H9 (cell line): ENCODE measurements around the gene RABGAP1L. TPM values are rescaled to one million over a fixed set of nuclear protein-coding genes. Genes with fewer than 3 reads are reported as not detected.
"Not testable (repeated sequence)": the region's sequence is repeated elsewhere in the genome, so short reads cannot be mapped to it uniquely, and the experiment has no call there.

Experiments
- DNase-seq: peaks from one replicate; pipeline ENCODE4 v3.0.0-alpha.2; 2017
- H2AFZ ChIP-seq: one replicate; pipeline ENCODE4 v1.6.1; 2013; ENCODE audit warnings: mild to moderate bottlenecking, low read length, control low read depth, moderate library complexity
- H2AK5ac ChIP-seq: 2 replicates; pipeline ENCODE4 v1.6.1; 2013; ENCODE audit warnings: low read length, control low read depth, mixed read lengths; ENCODE audit not compliant: insufficient read length
- H2BK120ac ChIP-seq: one replicate; pipeline ENCODE4 v1.6.1; 2013; ENCODE audit warnings: low read depth, mild to moderate bottlenecking, low read length, control low read depth, inconsistent platforms; ENCODE audit not compliant: poor library complexity, severe bottlenecking
- H2BK12ac ChIP-seq: 2 replicates; pipeline ENCODE4 v1.6.1; 2013; ENCODE audit warnings: low read length, control low read depth, mixed read lengths, low read depth; ENCODE audit not compliant: insufficient read length
- H2BK15ac ChIP-seq: 2 replicates; pipeline ENCODE4 v1.6.1; 2013; ENCODE audit warnings: low read depth, low read length, control low read depth
- H2BK20ac ChIP-seq: one replicate; pipeline ENCODE4 v1.6.1; 2013; ENCODE audit warnings: low read depth, mild to moderate bottlenecking, low read length, control low read depth, inconsistent platforms; ENCODE audit not compliant: poor library complexity, severe bottlenecking
- H2BK5ac ChIP-seq: 2 replicates; pipeline ENCODE4 v1.6.1; 2013; ENCODE audit warnings: low read length, control low read depth, mixed read lengths; ENCODE audit not compliant: insufficient read length
- H3K14ac ChIP-seq: 2 replicates; pipeline ENCODE4 v1.6.1; 2013; ENCODE audit warnings: low read length, control low read depth; ENCODE audit not compliant: insufficient read depth
- H3K18ac ChIP-seq: 2 replicates; pipeline ENCODE4 v1.6.1; 2013; ENCODE audit warnings: low read depth, mild to moderate bottlenecking, mixed read lengths, low read length, control low read depth; ENCODE audit not compliant: insufficient read length
- H3K23ac ChIP-seq: 2 replicates; pipeline ENCODE4 v1.6.1; 2013; ENCODE audit warnings: low read length, control low read depth, mixed read lengths, low read depth; ENCODE audit not compliant: insufficient read length
- H3K23me2 ChIP-seq: 2 replicates; pipeline ENCODE4 v1.6.1; 2013; ENCODE audit warnings: low read depth, mild to moderate bottlenecking, mixed read lengths, low read length, control low read depth; ENCODE audit not compliant: insufficient read length, poor library complexity, severe bottlenecking
- H3K27ac ChIP-seq: 2 replicates; pipeline ENCODE4 v1.5.1; 2013; ENCODE audit warnings: low read length, control low read depth, mixed read lengths, low read depth; ENCODE audit not compliant: insufficient read length
- H3K27me3 ChIP-seq: 2 replicates; pipeline ENCODE4 v1.6.1; 2013; ENCODE audit warnings: low read length, control low read depth, inconsistent platforms; ENCODE audit not compliant: insufficient read depth
- H3K4ac ChIP-seq: 2 replicates; pipeline ENCODE4 v1.6.1; 2013; ENCODE audit warnings: low read depth, mild to moderate bottlenecking, control low read depth, inconsistent platforms, low read length, moderate library complexity
- H3K4me1 ChIP-seq: 2 replicates; pipeline ENCODE4 v1.6.1; 2013; ENCODE audit warnings: low read length, control low read depth, inconsistent platforms; ENCODE audit not compliant: insufficient read depth
- H3K4me2 ChIP-seq: 2 replicates; pipeline ENCODE4 v1.6.1; 2013; ENCODE audit warnings: low read length, control low read depth, mixed read lengths; ENCODE audit not compliant: insufficient read length, insufficient read depth
- H3K56ac ChIP-seq: 2 replicates; pipeline ENCODE4 v1.6.1; 2013; ENCODE audit warnings: low read depth, mild to moderate bottlenecking, mixed read lengths, low read length, control low read depth; ENCODE audit not compliant: insufficient read length
- H3K79me1 ChIP-seq: 2 replicates; pipeline ENCODE4 v1.6.1; 2013; ENCODE audit warnings: low read depth, mild to moderate bottlenecking, moderate library complexity, low read length, control low read depth, inconsistent platforms; ENCODE audit not compliant: insufficient read depth, poor library complexity, severe bottlenecking
- H3K79me2 ChIP-seq: 2 replicates; pipeline ENCODE4 v1.6.1; 2013; ENCODE audit warnings: low read length, control low read depth, inconsistent platforms; ENCODE audit not compliant: insufficient read depth
- H3K9ac ChIP-seq: 2 replicates; pipeline ENCODE4 v1.6.1; 2013; ENCODE audit warnings: low read length, control low read depth, mixed read lengths; ENCODE audit not compliant: insufficient read length; ENCODE audit errors: extremely low read depth
- H3K9me3 ChIP-seq: one replicate; pipeline ENCODE4 v1.6.1; 2013; ENCODE audit warnings: low read depth, low read length, inconsistent platforms; ENCODE audit not compliant: control insufficient read depth
- H3T11ph ChIP-seq: one replicate; pipeline ENCODE4 v1.6.1; 2013; ENCODE audit warnings: mild to moderate bottlenecking, low read length, control low read depth, inconsistent platforms
- H4K20me1 ChIP-seq: one replicate; pipeline ENCODE4 v1.6.1; 2013; ENCODE audit not compliant: control insufficient read depth, insufficient read length, insufficient read depth
- H4K5ac ChIP-seq: 2 replicates; pipeline ENCODE4 v1.6.1; 2013; ENCODE audit warnings: low read depth, mild to moderate bottlenecking, mixed read lengths, low read length, control low read depth; ENCODE audit not compliant: insufficient read length
- H4K8ac ChIP-seq: replicated peaks from 2 replicates; pipeline ENCODE4 v1.6.1; 2013; ENCODE audit warnings: low read length, control low read depth, mixed read lengths, low read depth; ENCODE audit not compliant: insufficient read length
- H4K91ac ChIP-seq: 2 replicates; pipeline ENCODE4 v1.6.1; 2013; ENCODE audit warnings: low read depth, mild to moderate bottlenecking, moderate library complexity, mixed read lengths, low read length, control low read depth; ENCODE audit not compliant: insufficient read length
- H3K27ac Mint-ChIP-seq, 3 experiments: 2 replicates in 2 of 3; 3 replicates in 1 of 3; pipeline ENCODE4 v1.8.0; 2020 to 2021; ENCODE audit warnings: mixed read lengths in 3 of 3, mild to moderate bottlenecking in 1 of 3, moderate library complexity in 1 of 3
- H3K27me3 Mint-ChIP-seq: 2 replicates; pipeline ENCODE4 v1.8.0; 2021; ENCODE audit warnings: low read depth, mild to moderate bottlenecking, moderate library complexity, mixed read lengths
- H3K36me3 Mint-ChIP-seq, 3 experiments: 2 replicates in 2 of 3; 3 replicates in 1 of 3; pipeline ENCODE4 v1.8.0; 2020 to 2021; ENCODE audit warnings: low read depth in 3 of 3, mixed read lengths in 3 of 3; ENCODE audit not compliant: insufficient read depth in 1 of 3
- H3K4me1 Mint-ChIP-seq, 2 experiments: 2 replicates each; pipeline ENCODE4 v1.8.0; 2020; ENCODE audit warnings: mixed read lengths in 2 of 2
- H3K4me3 Mint-ChIP-seq, 2 experiments: 2 replicates in 1 of 2; 3 replicates in 1 of 2; pipeline ENCODE4 v1.8.0; 2020 to 2021; ENCODE audit warnings: mild to moderate bottlenecking in 2 of 2, mixed read lengths in 2 of 2, moderate library complexity in 1 of 2
- H3K9me3 Mint-ChIP-seq, 2 experiments: 2 replicates in 1 of 2; 3 replicates in 1 of 2; pipeline ENCODE4 v1.8.0; 2020; ENCODE audit warnings: mild to moderate bottlenecking in 2 of 2, mixed read lengths in 2 of 2, moderate library complexity in 1 of 2
- WGBS: extraction: QIAGEN DNeasy Blood & Tissue Kit; methylation state at CpG from one replicate; pipeline ENCODE4 v1.1.7; 2013; ENCODE audit warnings: missing lambda C conversion rate, low lambda C conversion rate, mixed read lengths; ENCODE audit not compliant: insufficient read length; ENCODE audit errors: extremely low coverage; 5-methylcytosine and 5-hydroxymethylcytosine counted together
- total RNA-seq: library from RNA; stranded (reverse); gene quantifications from 2 replicates; pipeline ENCODE4 v1.2.1, GENCODE V29; 2021
- TF ChIP-seq, protein P1 (sequence below): fragments of 200-600 bp; sonication (generic); conservative IDR thresholded peaks from 3 replicates; pipeline ENCODE4 v1.8.0; 2021; ENCODE audit warnings: antibody characterized with exemption, mild to moderate bottlenecking

The RABGAP1L gene
- total RNA-seq, 1 experiment from 2014 or later, result 147 TPM

DNA sequence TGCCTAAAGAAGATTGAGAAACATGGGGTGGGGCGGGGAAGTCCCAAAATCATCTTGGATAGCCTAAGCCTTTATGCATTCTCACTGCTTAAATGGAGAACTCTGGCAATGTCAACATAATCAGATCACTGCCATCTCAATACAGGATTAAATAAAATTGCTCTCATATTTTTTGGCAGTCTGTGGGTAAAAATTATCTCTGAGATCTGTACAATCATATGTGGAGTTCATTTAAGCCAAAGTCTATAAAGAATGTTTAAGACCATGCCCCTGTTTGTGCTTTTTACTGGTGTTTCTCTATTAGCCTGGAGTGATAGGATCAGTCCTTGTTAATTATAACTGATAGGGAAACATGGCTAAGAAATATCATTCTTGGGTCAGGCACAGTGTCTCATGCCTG is 424.8 kb downstream of the RABGAP1L start:
- Mint-ChIP-seq H3K4me1 (no peaks in the 10 kb centered on the region), H3K27me3 (no peaks in the 10 kb centered on the region), H3K27ac (no peak overlapping the region), H3K4me3 (no peak overlapping the region), H3K9me3 (peaks cover 6 to 8% of the 10 kb centered on the region in 2 experiments), H3K36me3 (peaks cover 2 to 8% (median 7%) of the 10 kb centered on the region in 3 experiments; a peak in 5 of 7 replicates)
- Histone ChIP-seq H3K79me2 (no peaks in the 10 kb centered on the region), H2BK20ac (no peak overlapping the region), H2BK12ac (no peak overlapping the region), H3K9ac (no peak overlapping the region), H3K79me1 (no peaks in the 10 kb centered on the region), H3K4me2 (no peak overlapping the region), H3K23me2 (no peaks in the 10 kb centered on the region), H3K27me3 (no peaks in the 10 kb centered on the region), H3K18ac (no peak overlapping the region), H3K23ac (no peak overlapping the region), H3K4ac (no peak overlapping the region), H3K56ac (no peak overlapping the region), H3K4me1 (no peaks in the 10 kb centered on the region), H2BK5ac (no peak overlapping the region), H4K5ac (no peak overlapping the region), H3K27ac (no peak overlapping the region), H2BK120ac (no peak overlapping the region), H2BK15ac (no peak overlapping the region), H3K9me3 (no peaks in the 10 kb centered on the region), H2AFZ (no peak overlapping the region), H2AK5ac (no peak overlapping the region), H3K14ac (no peak overlapping the region), H3T11ph (no peak overlapping the region), H4K20me1 (no peaks in the 10 kb centered on the region), H4K91ac (no peak overlapping the region), H4K8ac (no peak overlapping the region)
- no peak for DNase-seq
- TF ChIP-seq, protein P1, sequence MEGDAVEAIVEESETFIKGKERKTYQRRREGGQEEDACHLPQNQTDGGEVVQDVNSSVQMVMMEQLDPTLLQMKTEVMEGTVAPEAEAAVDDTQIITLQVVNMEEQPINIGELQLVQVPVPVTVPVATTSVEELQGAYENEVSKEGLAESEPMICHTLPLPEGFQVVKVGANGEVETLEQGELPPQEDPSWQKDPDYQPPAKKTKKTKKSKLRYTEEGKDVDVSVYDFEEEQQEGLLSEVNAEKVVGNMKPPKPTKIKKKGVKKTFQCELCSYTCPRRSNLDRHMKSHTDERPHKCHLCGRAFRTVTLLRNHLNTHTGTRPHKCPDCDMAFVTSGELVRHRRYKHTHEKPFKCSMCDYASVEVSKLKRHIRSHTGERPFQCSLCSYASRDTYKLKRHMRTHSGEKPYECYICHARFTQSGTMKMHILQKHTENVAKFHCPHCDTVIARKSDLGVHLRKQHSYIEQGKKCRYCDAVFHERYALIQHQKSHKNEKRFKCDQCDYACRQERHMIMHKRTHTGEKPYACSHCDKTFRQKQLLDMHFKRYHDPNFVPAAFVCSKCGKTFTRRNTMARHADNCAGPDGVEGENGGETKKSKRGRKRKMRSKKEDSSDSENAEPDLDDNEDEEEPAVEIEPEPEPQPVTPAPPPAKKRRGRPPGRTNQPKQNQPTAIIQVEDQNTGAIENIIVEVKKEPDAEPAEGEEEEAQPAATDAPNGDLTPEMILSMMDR, result no peak
- WGBS, result no CpG with 5 or more reads among the region's 1 CpG

- H3K27ac Mint-ChIP-seq, H3K4me2 ChIP-seq, H3K23me2 ChIP-seq, H3K18ac ChIP-seq, H2AFZ ChIP-seq, H3K27me3 Mint-ChIP-seq, H2AK5ac ChIP-seq, H3K23ac ChIP-seq, DNase-seq, H3K9me3 ChIP-seq, H2BK15ac ChIP-seq, H3K56ac ChIP-seq, H3K4me1 ChIP-seq, H3K4ac ChIP-seq, H2BK20ac ChIP-seq, H3K79me2 ChIP-seq, H4K8ac ChIP-seq, H3K27me3 ChIP-seq, H3K4me1 Mint-ChIP-seq, H3K79me1 ChIP-seq, H2BK12ac ChIP-seq, H4K5ac ChIP-seq, H3K14ac ChIP-seq, H4K91ac ChIP-seq, H3K27ac ChIP-seq, H2BK5ac ChIP-seq, H3K4me3 Mint-ChIP-seq, H3K9ac ChIP-seq, H2BK120ac ChIP-seq, H3T11ph ChIP-seq, H4K20me1 ChIP-seq: not testable (repeated sequence)
- Mint-ChIP-seq H3K36me3 (peaks cover 2 to 15% (median 14%) of the 10 kb centered on the region in 3 experiments; a peak in 6 of 7 replicates), H3K9me3 (peaks cover 12 to 14% of the 10 kb centered on the region in 2 experiments)
Measured at GRCh38 chr1:174588618-174589017, 429.3 kb downstream of the RABGAP1L start.
